Measurements from ENCODE around the gene UNG. TPM values are rescaled to one million over a fixed set of nuclear protein-coding genes. Genes with fewer than 3 reads are reported as not detected.

Gene UNG
- total RNA-seq, 1 donor from 2014 or later: 39.4 TPM

GRCh38 chr12:109120095-109120494 is 22.7 kb downstream of the UNG start:
- H3K27ac Mint-ChIP-seq (ENCODE audit: unreplicated experiment): no peak overlapping the region
- H3K4me3 Mint-ChIP-seq (ENCODE audit: unreplicated experiment): no peak overlapping the region
- peaks cover 2% of the 10 kb centered on the region for H3K27me3 Mint-ChIP-seq (ENCODE audit: unreplicated experiment)
- H3K36me3 Mint-ChIP-seq (ENCODE audit: low read depth, unreplicated experiment): no peaks in the 10 kb centered on the region
- TF ChIP-seq CTCF (IDR thresholded peaks at IDR 0.05; ENCODE audit: unreplicated experiment): no peak
- H3K4me1 Mint-ChIP-seq (ENCODE audit: unreplicated experiment): peaks cover 5% of the 10 kb centered on the region
- H3K9me3 Mint-ChIP-seq (ENCODE audit: unreplicated experiment): no peaks in the 10 kb centered on the region
- DNase-seq (ENCODE audit: low spot score): no peak

GRCh38 chr12:109120557-109120956 is 23.2 kb downstream of the UNG start:
- H3K36me3 Mint-ChIP-seq (ENCODE audit: low read depth, unreplicated experiment): no peaks in the 10 kb centered on the region
- no peaks in the 10 kb centered on the region for H3K27me3 Mint-ChIP-seq (ENCODE audit: unreplicated experiment)
- TF ChIP-seq CTCF (IDR thresholded peaks at IDR 0.05; ENCODE audit: unreplicated experiment): no peak
- H3K4me3 Mint-ChIP-seq (ENCODE audit: unreplicated experiment): no peak overlapping the region
- no peak overlapping the region for H3K27ac Mint-ChIP-seq (ENCODE audit: unreplicated experiment)
- no peak for DNase-seq (ENCODE audit: low spot score)
- peaks cover 5% of the 10 kb centered on the region for H3K4me1 Mint-ChIP-seq (ENCODE audit: unreplicated experiment)
- H3K9me3 Mint-ChIP-seq (ENCODE audit: unreplicated experiment): no peaks in the 10 kb centered on the region

GRCh38 chr12:109121346-109121880 is 24.0 kb downstream of the UNG start:
- Mint-ChIP-seq H3K36me3 (ENCODE audit: low read depth, unreplicated experiment) (no peaks in the 10 kb centered on the region), H3K4me3 (ENCODE audit: unreplicated experiment) (no peak overlapping the region), H3K9me3 (ENCODE audit: unreplicated experiment) (no peaks in the 10 kb centered on the region), H3K4me1 (ENCODE audit: unreplicated experiment) (no peaks in the 10 kb centered on the region), H3K27me3 (ENCODE audit: unreplicated experiment) (no peaks in the 10 kb centered on the region), H3K27ac (ENCODE audit: unreplicated experiment) (no peak overlapping the region)
- no peak for DNase-seq (ENCODE audit: low spot score)
- no peak for TF ChIP-seq CTCF (IDR thresholded peaks at IDR 0.05; ENCODE audit: unreplicated experiment)

GRCh38 chr12:109124878-109125648 is 27.7 kb downstream of the UNG start:
- no peaks in the 10 kb centered on the region for H3K9me3 Mint-ChIP-seq (ENCODE audit: unreplicated experiment)
- H3K4me1 Mint-ChIP-seq (ENCODE audit: unreplicated experiment): no peaks in the 10 kb centered on the region
- no peak for TF ChIP-seq CTCF (IDR thresholded peaks at IDR 0.05; ENCODE audit: unreplicated experiment)
- no peak overlapping the region for H3K27ac Mint-ChIP-seq (ENCODE audit: unreplicated experiment)
- no peak overlapping the region for H3K4me3 Mint-ChIP-seq (ENCODE audit: unreplicated experiment)
- no peak for DNase-seq (ENCODE audit: low spot score)
- no peaks in the 10 kb centered on the region for H3K36me3 Mint-ChIP-seq (ENCODE audit: low read depth, unreplicated experiment)
- no peaks in the 10 kb centered on the region for H3K27me3 Mint-ChIP-seq (ENCODE audit: unreplicated experiment)

GRCh38 chr12:109125791-109126190 is 28.4 kb downstream of the UNG start:
- DNase-seq (ENCODE audit: low spot score): no peak
- Mint-ChIP-seq H3K27me3 (ENCODE audit: unreplicated experiment) (no peaks in the 10 kb centered on the region), H3K27ac (ENCODE audit: unreplicated experiment) (no peak overlapping the region), H3K4me3 (ENCODE audit: unreplicated experiment) (no peak overlapping the region), H3K36me3 (ENCODE audit: low read depth, unreplicated experiment) (no peaks in the 10 kb centered on the region), H3K9me3 (ENCODE audit: unreplicated experiment) (no peaks in the 10 kb centered on the region), H3K4me1 (ENCODE audit: unreplicated experiment) (no peaks in the 10 kb centered on the region)
- TF ChIP-seq CTCF (IDR thresholded peaks at IDR 0.05; ENCODE audit: unreplicated experiment): no peak

Measured in endothelial cell (in vitro differentiated cells).